ENCODE data around the gene KCNN3.

The KCNN3 gene

DNA sequence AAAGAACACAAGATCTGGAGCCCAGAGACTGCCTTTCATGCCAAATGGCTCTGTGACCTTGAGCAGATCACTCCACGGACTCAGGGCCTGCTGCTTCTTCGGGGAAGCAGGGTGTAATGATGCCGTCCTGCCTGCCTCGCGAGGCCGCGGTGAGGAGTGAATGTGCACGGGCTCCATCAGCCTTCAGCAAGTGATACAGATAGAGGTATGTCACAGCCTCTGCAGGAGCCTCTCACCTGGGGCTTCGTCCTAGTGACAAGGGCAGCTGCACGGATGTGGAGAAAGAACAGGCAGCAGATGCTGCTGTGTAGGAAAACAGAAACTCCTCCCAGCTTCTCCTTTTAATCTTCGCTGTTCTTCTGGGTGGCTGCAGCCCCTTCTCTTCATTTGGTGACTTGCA is 127.5 kb downstream of the KCNN3 start:
- TF ChIP-seq CTCF (IDR thresholded peaks at IDR 0.05; ENCODE audit: low read depth, low read length): no peak
- DNase-seq (ENCODE audit: low read depth): no peak
- no peak overlapping the region for H3K4me3 ChIP-seq (ENCODE audit: low read depth, low read length)

GRCh38 chr1:154741741-154742495 is 128.2 kb downstream of the KCNN3 start:
- H3K4me3 ChIP-seq (ENCODE audit: low read depth, low read length): no peak overlapping the region
- no peak for DNase-seq (ENCODE audit: low read depth)
- TF ChIP-seq CTCF (IDR thresholded peaks at IDR 0.05; ENCODE audit: low read depth, low read length) (no peak), POLR2A (IDR thresholded peaks at IDR 0.05; ENCODE audit: extremely low read depth, insufficient read length) (no peak)

DNA sequence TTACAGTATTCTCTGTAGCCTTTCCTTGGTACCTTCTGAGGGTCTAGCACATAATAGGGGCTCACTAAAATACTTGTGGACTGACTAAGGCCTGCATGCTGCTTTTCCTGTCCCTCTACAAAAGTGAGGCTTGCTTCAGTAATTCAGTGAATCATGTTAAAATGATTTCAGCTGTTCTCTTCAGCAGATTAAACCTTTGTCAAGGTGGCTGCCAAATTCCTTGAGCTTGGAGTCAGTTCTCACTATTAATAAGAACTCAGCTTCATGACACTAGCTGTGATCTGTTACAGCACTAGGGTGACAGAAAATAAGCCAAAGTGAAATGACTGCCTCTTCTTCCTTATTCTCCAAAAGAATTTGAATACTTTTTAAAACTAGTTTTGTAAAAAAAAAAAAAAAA is 128.8 kb downstream of the KCNN3 start:
- no peak for TF ChIP-seq MYC (IDR thresholded peaks at IDR 0.05; ENCODE audit: low read depth, low read length)
- no peak for TF ChIP-seq CTCF (IDR thresholded peaks at IDR 0.05; ENCODE audit: low read depth, low read length)
- no peak for TF ChIP-seq POLR2A (IDR thresholded peaks at IDR 0.05; ENCODE audit: extremely low read depth, insufficient read length)
- no peak for TF ChIP-seq MAX (IDR thresholded peaks at IDR 0.05; ENCODE audit: low read depth, low read length)
- no peak for DNase-seq (ENCODE audit: low read depth)
- H3K4me3 ChIP-seq (ENCODE audit: low read depth, low read length): no peak overlapping the region

- no peak for DNase-seq (ENCODE audit: low read depth)
- H3K4me3 ChIP-seq (ENCODE audit: low read depth, low read length): no peak overlapping the region
- TF ChIP-seq POLR2A (IDR thresholded peaks at IDR 0.05; ENCODE audit: extremely low read depth, insufficient read length): no peak
- TF ChIP-seq MAX (IDR thresholded peaks at IDR 0.05; ENCODE audit: low read depth, low read length): no peak
- TF ChIP-seq CTCF (IDR thresholded peaks at IDR 0.05; ENCODE audit: low read depth, low read length): no peak
- no peak for TF ChIP-seq MYC (IDR thresholded peaks at IDR 0.05; ENCODE audit: low read depth, low read length)
These were observed 130.4 kb downstream of the KCNN3 start for GRCh38 chr1:154739654-154740053.

- TF ChIP-seq MAX (IDR thresholded peaks at IDR 0.05; ENCODE audit: low read depth, low read length) (no peak), CTCF (IDR thresholded peaks at IDR 0.05; ENCODE audit: low read depth, low read length) (no peak), POLR2A (IDR thresholded peaks at IDR 0.05; ENCODE audit: extremely low read depth, insufficient read length) (no peak), MYC (IDR thresholded peaks at IDR 0.05; ENCODE audit: low read depth, low read length) (no peak)
- no peak overlapping the region for H3K4me3 ChIP-seq (ENCODE audit: low read depth, low read length)
- peak; percentile 69 for DNase-seq (ENCODE audit: low read depth)
These were observed 133.2 kb downstream of the KCNN3 start for GRCh38 chr1:154736841-154737240.

DNA sequence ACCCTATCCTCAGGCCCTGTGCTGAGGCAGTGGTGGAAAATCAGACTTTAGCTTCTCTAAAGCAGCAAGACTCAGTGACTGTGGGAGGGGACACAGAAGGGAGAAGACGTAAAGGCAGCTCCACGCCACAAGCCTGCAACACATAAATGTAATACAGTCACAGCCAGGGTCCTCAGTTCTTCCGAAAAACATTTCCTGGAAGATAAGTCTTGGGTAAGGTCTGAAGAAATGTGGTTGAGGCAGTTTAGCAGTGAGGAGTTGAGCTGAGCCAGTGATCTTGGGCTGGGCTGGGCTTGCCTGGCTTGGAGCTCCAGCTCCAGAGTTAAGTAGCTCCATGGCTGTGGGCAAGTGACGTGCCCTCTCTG is 134.3 kb downstream of the KCNN3 start:
- DNase-seq (ENCODE audit: low read depth): no peak
- TF ChIP-seq POLR2A (IDR thresholded peaks at IDR 0.05; ENCODE audit: extremely low read depth, insufficient read length) (no peak), MYC (IDR thresholded peaks at IDR 0.05; ENCODE audit: low read depth, low read length) (no peak), MAX (IDR thresholded peaks at IDR 0.05; ENCODE audit: low read depth, low read length) (no peak), CTCF (IDR thresholded peaks at IDR 0.05; ENCODE audit: low read depth, low read length) (no peak)
- no peak overlapping the region for H3K4me3 ChIP-seq (ENCODE audit: low read depth, low read length)
